Measurements from ENCODE around the gene CLDN20. TPM values are rescaled to one million over a fixed set of nuclear protein-coding genes. Genes with fewer than 3 reads are reported as not detected.

The CLDN20 gene
- polyA plus RNA-seq, 1 experiment = not detected

GRCh38 chr6:155262655-155263054 lies 1.2 kb upstream of the CLDN20 start:
- CTCF ChIA-PET = interaction anchor here (0.8 to 2.6 kb wide), 3 partner anchors 15 to 85 kb away, joined by 3 to 8 read pairs (median 7); no protein-coding TSS in a partner anchor
- no peak for TF ChIP-seq CTCF (IDR thresholded peaks at IDR 0.05; ENCODE audit: insufficient read depth, low read depth, low read length)
- no peak for DNase-seq (ENCODE audit: low read depth)
- POLR2A ChIA-PET = no interaction called here
- H3K36me3 ChIP-seq (ENCODE audit: control insufficient read depth, insufficient read depth, low read length) = peaks cover 16% of the 10 kb centered on the region
- no peaks in the 10 kb centered on the region for H3K27me3 ChIP-seq (ENCODE audit: control insufficient read depth, insufficient read depth, low read length)
- H3K4me3 ChIP-seq (ENCODE audit: low read depth, low read length) = no peak overlapping the region

- ChIA-PET CTCF (interaction anchor here (1.3 kb wide), 1 partner anchor 87 kb away, joined by 3 read pairs; no protein-coding TSS in a partner anchor), POLR2A (interaction anchor here (0.5 kb wide), 1 partner anchor 1558 kb away, joined by 11 read pairs; no protein-coding TSS in a partner anchor)
- no peak for DNase-seq (ENCODE audit: low read depth)
- H3K27me3 ChIP-seq (ENCODE audit: control insufficient read depth, insufficient read depth, low read length) = no peaks in the 10 kb centered on the region
- no peak for TF ChIP-seq CTCF (IDR thresholded peaks at IDR 0.05; ENCODE audit: insufficient read depth, low read depth, low read length)
- H3K4me3 ChIP-seq (ENCODE audit: low read depth, low read length) = no peak overlapping the region
- peaks cover 7% of the 10 kb centered on the region for H3K36me3 ChIP-seq (ENCODE audit: control insufficient read depth, insufficient read depth, low read length)
These were observed 994 bp downstream of the CLDN20 start for GRCh38 chr6:155264693-155265320.

DNA sequence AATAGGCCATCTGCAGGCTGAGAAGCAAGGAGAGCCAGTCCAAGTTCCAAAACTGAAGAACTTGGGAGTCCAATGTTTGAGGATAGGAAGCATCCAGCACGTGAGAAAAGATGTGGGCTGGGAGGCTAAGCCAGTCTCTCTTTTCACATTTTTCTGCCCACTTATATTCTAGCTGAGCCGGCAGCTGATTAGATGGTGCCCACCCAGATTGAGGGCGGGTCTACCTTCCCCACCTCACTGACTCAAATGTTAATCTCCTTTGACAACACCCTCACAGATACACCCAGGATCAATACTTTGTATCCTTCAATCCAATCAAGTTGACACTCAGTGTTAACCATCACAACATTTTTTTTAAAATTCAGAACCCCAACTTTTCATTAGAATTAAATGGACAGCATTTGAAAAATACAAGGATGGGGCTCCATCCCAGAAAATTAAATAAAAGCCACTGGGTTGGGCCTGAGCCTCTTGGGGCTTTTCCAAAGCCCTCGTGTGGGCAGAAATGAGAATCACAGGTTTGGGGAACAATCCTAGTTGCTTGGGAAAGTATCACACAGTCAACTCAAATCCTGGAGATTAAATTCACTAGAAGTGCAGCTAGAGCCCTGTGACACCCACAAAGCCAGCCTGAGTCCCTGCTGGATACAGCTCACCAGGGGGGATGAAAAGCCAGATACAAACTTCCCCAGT lies 2.2 kb downstream of the CLDN20 start:
- CTCF ChIA-PET = interaction anchor here (1.3 to 1.9 kb wide), 2 partner anchors 8 to 88 kb away, joined by 3 to 8 read pairs; no protein-coding TSS in a partner anchor
- POLR2A ChIA-PET = no interaction called here
- TF ChIP-seq CTCF (IDR thresholded peaks at IDR 0.05; ENCODE audit: insufficient read depth, low read depth, low read length) = peak; percentile 21; the same call in 1 of the 2 replicates
- no peak for DNase-seq (ENCODE audit: low read depth)
- Histone ChIP-seq H3K4me3 (ENCODE audit: low read depth, low read length) (no peak overlapping the region), H3K27me3 (ENCODE audit: control insufficient read depth, insufficient read depth, low read length) (no peaks in the 10 kb centered on the region), H3K36me3 (ENCODE audit: control insufficient read depth, insufficient read depth, low read length) (0 out of 2 replicates have a peak, but pooled peaks cover 3% of the 10 kb centered on the region)

DNA sequence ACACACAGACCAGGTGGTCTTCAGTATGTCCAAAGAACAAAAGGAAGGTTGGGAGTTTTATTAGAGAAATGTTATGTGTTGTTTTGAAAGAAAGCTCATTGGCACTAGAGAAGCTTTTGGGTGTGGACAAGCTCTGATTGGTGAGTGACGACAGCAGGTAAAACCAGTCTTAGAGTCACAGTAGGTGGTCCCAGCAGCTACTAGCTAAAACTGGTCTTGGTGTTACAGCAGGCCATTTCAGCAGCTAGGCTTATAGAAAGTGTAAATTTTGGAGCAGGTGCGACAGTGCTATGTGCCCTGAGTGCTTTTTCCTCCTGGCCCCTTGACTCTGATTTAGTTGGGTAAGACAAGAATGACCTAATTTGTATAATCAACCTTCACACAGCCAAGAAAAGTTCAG lies 3.6 kb downstream of the CLDN20 start:
- DNase-seq (ENCODE audit: low read depth) = no peak
- POLR2A ChIA-PET = no interaction called here
- Histone ChIP-seq H3K27me3 (ENCODE audit: control insufficient read depth, insufficient read depth, low read length) (no peaks in the 10 kb centered on the region), H3K36me3 (ENCODE audit: control insufficient read depth, insufficient read depth, low read length) (no peaks in the 10 kb centered on the region), H3K4me3 (ENCODE audit: low read depth, low read length) (no peak overlapping the region)
- CTCF ChIA-PET = interaction anchor here (0.7 to 1.9 kb wide), 6 partner anchors 9 to 94 kb away, joined by 3 to 8 read pairs (median 4); no protein-coding TSS in a partner anchor
- TF ChIP-seq CTCF (IDR thresholded peaks at IDR 0.05; ENCODE audit: insufficient read depth, low read depth, low read length) = no peak

Data from BJ (cell line).